Measurements from ENCODE around the gene EP400. TPM values are rescaled to one million over a fixed set of nuclear protein-coding genes. Genes with fewer than 3 reads are reported as not detected.
A peak's percentile ranks its signal among the peaks of the same experiment; 100 is the strongest.

Gene EP400
- total and polyA plus RNA-seq, 4 experiments from 2014 or later: 0.94 to 86.6 (median 43.8) TPM

- peaks cover 60 to 92% of the 10 kb centered on the region in 2 donors for H3K36me3 Mint-ChIP-seq
- Histone ChIP-seq H3K27ac (ENCODE audit: low read depth, low read length) (no peak overlapping the region), H3K4me3 (ENCODE audit: low read length in 2 of 2) (no peak overlapping the region), H3K4me1 (ENCODE audit: insufficient read depth, low read length) (no peaks in the 10 kb centered on the region), H3K27me3 (ENCODE audit: insufficient read depth, low read length) (no peaks in the 10 kb centered on the region), H3K9me3 (ENCODE audit: control insufficient read depth in 1 of 2, low read length in 2 of 2) (no peaks in the 10 kb centered on the region), H3K36me3 (ENCODE audit: insufficient read depth, low read length) (peaks cover 85% of the 10 kb centered on the region)
- intact Hi-C loops (cut with micrococcal nuclease): no loop called here
- H3K4me1 Mint-ChIP-seq: no peaks in the 10 kb centered on the region
- H3K27ac Mint-ChIP-seq: no peak overlapping the region
- CTCF ChIA-PET (ENCODE audit: partially characterized antibody): no interaction called here
- H3K27me3 Mint-ChIP-seq: no peaks in the 10 kb centered on the region
- H3K9me3 Mint-ChIP-seq: no peaks in the 10 kb centered on the region
- no peak overlapping the region for H3K4me3 Mint-ChIP-seq
- DNase-seq: no peak
- POLR2A ChIA-PET (ENCODE audit: partially characterized antibody): no interaction called here
These were observed 66.1 kb downstream of the EP400 start for GRCh38 chr12:132015686-132016430.

DNA sequence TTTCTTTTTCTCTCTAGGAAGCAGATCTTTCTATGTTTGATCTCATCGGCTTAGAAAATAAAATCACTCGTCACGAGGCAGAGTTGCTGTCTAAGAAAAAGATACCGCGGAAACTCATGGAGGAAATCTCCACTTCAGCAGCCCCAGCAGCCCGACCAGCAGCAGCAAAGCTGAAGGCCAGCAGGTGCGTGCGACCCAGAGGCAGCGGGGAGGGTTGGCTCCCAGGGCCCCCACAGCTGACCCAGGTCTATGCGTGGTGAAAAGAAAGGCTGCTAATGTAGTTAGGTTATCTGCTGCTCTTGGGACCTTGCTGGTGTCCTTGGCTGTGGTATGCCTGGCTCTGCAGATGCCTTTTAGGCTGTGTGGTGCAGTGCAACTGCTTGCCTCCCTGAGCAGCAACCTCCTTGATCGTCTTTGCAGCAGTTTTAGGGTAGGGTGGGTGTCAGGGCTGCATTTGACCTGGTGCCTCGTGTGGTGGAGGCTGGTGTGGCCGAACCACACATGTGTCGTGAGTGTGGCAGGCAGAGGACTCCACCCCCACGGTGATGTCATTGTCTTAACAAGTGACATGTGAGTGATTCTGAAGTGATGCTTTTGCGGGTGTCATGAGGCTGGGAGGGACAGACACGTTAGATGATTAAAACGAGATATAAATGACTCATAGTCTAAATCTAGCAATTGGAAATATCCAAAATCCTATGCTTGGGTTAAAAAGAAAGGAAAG, 68.6 kb downstream of the EP400 start:
- no peaks in the 10 kb centered on the region for H3K27me3 ChIP-seq (ENCODE audit: insufficient read depth, low read length)
- peak overlapping the region in 4 of 7 donors; percentile 29 to 76 (median 48) for H3K27ac Mint-ChIP-seq
- H3K36me3 Mint-ChIP-seq: peaks cover 59 to 85% of the 10 kb centered on the region in 2 donors
- peaks cover 65% of the 10 kb centered on the region for H3K36me3 ChIP-seq (ENCODE audit: insufficient read depth, low read length)
- H3K4me3 ChIP-seq (ENCODE audit: low read length in 2 of 2): no peak overlapping the region
- H3K4me3 Mint-ChIP-seq: no peak overlapping the region
- H3K27ac ChIP-seq (ENCODE audit: low read depth, low read length): no peak overlapping the region
- no peaks in the 10 kb centered on the region for H3K4me1 Mint-ChIP-seq
- ChIA-PET POLR2A (ENCODE audit: partially characterized antibody) (interaction anchor here (0.9 kb wide), 1 partner anchor 11 kb away, joined by 3 read pairs; no protein-coding TSS in a partner anchor), CTCF (ENCODE audit: partially characterized antibody) (no interaction called here)
- no peak for DNase-seq
- H3K9me3 Mint-ChIP-seq: no peaks in the 10 kb centered on the region
- H3K4me1 ChIP-seq (ENCODE audit: insufficient read depth, low read length): no peaks in the 10 kb centered on the region
- H3K9me3 ChIP-seq (ENCODE audit: control insufficient read depth in 1 of 2, low read length in 2 of 2): no peaks in the 10 kb centered on the region
- intact Hi-C loops (cut with micrococcal nuclease): no loop called here
- H3K27me3 Mint-ChIP-seq: no peaks in the 10 kb centered on the region

GRCh38 chr12:132019891-132020290, 70.1 kb downstream of the EP400 start:
- ChIA-PET CTCF (ENCODE audit: partially characterized antibody) (no interaction called here), POLR2A (ENCODE audit: partially characterized antibody) (no interaction called here)
- no peak for DNase-seq
- Mint-ChIP-seq H3K36me3 (peaks cover 57 to 86% of the 10 kb centered on the region in 2 donors), H3K9me3 (no peaks in the 10 kb centered on the region), H3K4me3 (no peak overlapping the region), H3K27me3 (no peaks in the 10 kb centered on the region), H3K27ac (no peak overlapping the region), H3K4me1 (no peaks in the 10 kb centered on the region)
- no peaks in the 10 kb centered on the region for H3K9me3 ChIP-seq (ENCODE audit: control insufficient read depth in 1 of 2, low read length in 2 of 2)
- no peak overlapping the region for H3K27ac ChIP-seq (ENCODE audit: low read depth, low read length)
- H3K4me3 ChIP-seq (ENCODE audit: low read length in 2 of 2): no peak overlapping the region
- no peaks in the 10 kb centered on the region for H3K27me3 ChIP-seq (ENCODE audit: insufficient read depth, low read length)
- intact Hi-C loops (cut with micrococcal nuclease): no loop called here
- peaks cover 62% of the 10 kb centered on the region for H3K36me3 ChIP-seq (ENCODE audit: insufficient read depth, low read length)
- H3K4me1 ChIP-seq (ENCODE audit: insufficient read depth, low read length): no peaks in the 10 kb centered on the region

- intact Hi-C loops (cut with micrococcal nuclease): no loop called here
- CTCF ChIA-PET (ENCODE audit: partially characterized antibody): no interaction called here
- H3K27ac Mint-ChIP-seq: peak overlapping the region in 1 of 7 donors; percentile 58
These were observed 70.5 kb downstream of the EP400 start for GRCh38 chr12:132020292-132020691.

DNA sequence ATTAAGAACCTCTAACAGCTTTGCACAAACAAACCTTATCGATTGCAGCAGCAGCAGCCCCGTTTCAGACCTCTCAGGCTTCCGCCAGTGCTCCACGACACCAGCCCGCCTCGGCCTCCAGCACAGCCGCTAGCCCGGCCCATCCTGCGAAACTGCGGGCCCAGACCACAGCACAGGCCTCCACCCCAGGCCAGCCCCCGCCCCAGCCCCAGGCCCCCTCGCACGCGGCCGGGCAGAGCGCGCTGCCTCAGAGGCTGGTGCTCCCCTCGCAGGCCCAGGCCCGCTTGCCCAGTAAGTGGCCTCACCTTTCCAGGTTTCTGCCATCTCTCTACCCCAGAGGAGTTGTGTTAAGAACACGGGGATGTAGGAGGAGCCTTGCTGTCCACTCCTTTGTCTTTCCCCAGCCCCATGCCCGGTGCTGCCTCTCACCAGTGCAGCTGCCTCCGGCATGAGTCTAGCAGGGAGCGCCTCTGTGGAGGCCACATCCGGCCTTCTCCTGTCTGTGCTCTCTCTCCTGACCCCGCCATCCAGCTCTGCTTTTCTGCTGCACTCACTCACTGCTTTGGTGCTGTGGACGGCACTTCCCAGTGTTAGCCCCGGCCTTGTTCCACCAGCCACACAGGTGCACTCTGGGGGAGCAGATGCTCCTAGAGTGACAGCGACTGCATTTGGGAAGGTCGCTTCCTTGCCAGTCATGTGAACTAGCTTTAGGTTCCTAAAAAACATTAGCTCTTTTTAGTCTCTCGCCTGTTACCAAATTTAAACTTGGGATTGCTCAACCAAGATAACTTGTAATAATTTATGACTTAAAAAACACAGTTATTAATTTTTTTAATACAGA, 71.5 kb downstream of the EP400 start:
- POLR2A ChIA-PET (ENCODE audit: partially characterized antibody): no interaction called here
- Mint-ChIP-seq H3K27me3 (no peaks in the 10 kb centered on the region), H3K27ac (no peak overlapping the region), H3K36me3 (peaks cover 57 to 86% of the 10 kb centered on the region in 2 donors), H3K9me3 (no peaks in the 10 kb centered on the region), H3K4me3 (peak overlapping the region in 1 of 8 donors; percentile 25), H3K4me1 (no peaks in the 10 kb centered on the region)
- Histone ChIP-seq H3K36me3 (ENCODE audit: insufficient read depth, low read length) (peaks cover 69% of the 10 kb centered on the region), H3K9me3 (ENCODE audit: control insufficient read depth in 1 of 2, low read length in 2 of 2) (no peaks in the 10 kb centered on the region), H3K27ac (ENCODE audit: low read depth, low read length) (no peak overlapping the region), H3K4me3 (ENCODE audit: low read length in 2 of 2) (no peak overlapping the region), H3K27me3 (ENCODE audit: insufficient read depth, low read length) (no peaks in the 10 kb centered on the region), H3K4me1 (ENCODE audit: insufficient read depth, low read length) (no peaks in the 10 kb centered on the region)
- no peak for DNase-seq
- intact Hi-C loops (cut with micrococcal nuclease): no loop called here
- CTCF ChIA-PET (ENCODE audit: partially characterized antibody): no interaction called here

More at GRCh38 chr12:132020292-132020691, 70.5 kb downstream of the EP400 start:
- peaks cover 57 to 86% of the 10 kb centered on the region in 2 donors for H3K36me3 Mint-ChIP-seq
- Histone ChIP-seq H3K27me3 (ENCODE audit: insufficient read depth, low read length) (no peaks in the 10 kb centered on the region), H3K36me3 (ENCODE audit: insufficient read depth, low read length) (peaks cover 62% of the 10 kb centered on the region), H3K27ac (ENCODE audit: low read depth, low read length) (no peak overlapping the region), H3K4me1 (ENCODE audit: insufficient read depth, low read length) (no peaks in the 10 kb centered on the region), H3K9me3 (ENCODE audit: control insufficient read depth in 1 of 2, low read length in 2 of 2) (no peaks in the 10 kb centered on the region), H3K4me3 (ENCODE audit: low read length in 2 of 2) (no peak overlapping the region)
- no peak for DNase-seq
- H3K4me3 Mint-ChIP-seq: no peak overlapping the region
- H3K4me1 Mint-ChIP-seq: no peaks in the 10 kb centered on the region
- no peaks in the 10 kb centered on the region for H3K27me3 Mint-ChIP-seq
- no peaks in the 10 kb centered on the region for H3K9me3 Mint-ChIP-seq
- POLR2A ChIA-PET (ENCODE audit: partially characterized antibody): no interaction called here

- intact Hi-C loops (cut with micrococcal nuclease): no loop called here
- Histone ChIP-seq H3K27ac (ENCODE audit: low read depth, low read length) (no peak overlapping the region), H3K4me1 (ENCODE audit: insufficient read depth, low read length) (no peaks in the 10 kb centered on the region), H3K9me3 (ENCODE audit: control insufficient read depth in 1 of 2, low read length in 2 of 2) (no peaks in the 10 kb centered on the region), H3K4me3 (ENCODE audit: low read length in 2 of 2) (no peak overlapping the region), H3K36me3 (ENCODE audit: insufficient read depth, low read length) (peaks cover 72% of the 10 kb centered on the region), H3K27me3 (ENCODE audit: insufficient read depth, low read length) (no peaks in the 10 kb centered on the region)
- Mint-ChIP-seq H3K9me3 (no peaks in the 10 kb centered on the region), H3K36me3 (peaks cover 55 to 88% of the 10 kb centered on the region in 2 donors), H3K4me1 (no peaks in the 10 kb centered on the region), H3K27ac (peak overlapping the region in 1 of 7 donors; percentile 2), H3K4me3 (no peak overlapping the region), H3K27me3 (no peaks in the 10 kb centered on the region)
- CTCF ChIA-PET (ENCODE audit: partially characterized antibody): no interaction called here
- no peak for DNase-seq
- POLR2A ChIA-PET (ENCODE audit: partially characterized antibody): no interaction called here
These were observed 72.2 kb downstream of the EP400 start for GRCh38 chr12:132021965-132022364.

DNA sequence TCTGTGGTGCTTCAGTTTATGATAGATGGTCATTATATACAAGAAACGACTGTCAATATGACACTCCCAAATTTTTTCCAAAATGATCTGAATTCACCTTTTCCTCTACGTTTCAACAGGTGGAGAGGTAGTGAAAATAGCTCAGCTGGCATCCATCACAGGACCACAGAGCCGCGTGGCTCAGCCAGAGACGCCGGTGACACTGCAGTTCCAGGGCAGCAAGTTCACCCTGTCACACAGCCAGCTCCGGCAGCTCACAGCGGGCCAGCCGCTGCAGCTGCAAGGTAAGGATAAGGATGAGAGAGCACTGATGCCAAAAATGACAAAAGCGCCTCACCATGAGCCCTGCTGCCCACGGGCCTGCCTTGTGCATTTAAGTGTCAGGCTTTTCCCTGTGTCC, 73.9 kb downstream of the EP400 start:
- intact Hi-C loops (cut with micrococcal nuclease): no loop called here
- no peak overlapping the region for H3K27ac Mint-ChIP-seq
- POLR2A ChIA-PET (ENCODE audit: partially characterized antibody): no interaction called here
- Histone ChIP-seq H3K4me1 (ENCODE audit: insufficient read depth, low read length) (no peaks in the 10 kb centered on the region), H3K9me3 (ENCODE audit: control insufficient read depth in 1 of 2, low read length in 2 of 2) (no peaks in the 10 kb centered on the region), H3K36me3 (ENCODE audit: insufficient read depth, low read length) (peaks cover 71% of the 10 kb centered on the region), H3K27me3 (ENCODE audit: insufficient read depth, low read length) (no peaks in the 10 kb centered on the region), H3K27ac (ENCODE audit: low read depth, low read length) (no peak overlapping the region), H3K4me3 (ENCODE audit: low read length in 2 of 2) (no peak overlapping the region)
- no peaks in the 10 kb centered on the region for H3K4me1 Mint-ChIP-seq
- DNase-seq: no peak
- no peak overlapping the region for H3K4me3 Mint-ChIP-seq
- H3K9me3 Mint-ChIP-seq: no peaks in the 10 kb centered on the region
- peaks cover 56 to 88% of the 10 kb centered on the region in 2 donors for H3K36me3 Mint-ChIP-seq
- no peaks in the 10 kb centered on the region for H3K27me3 Mint-ChIP-seq
- CTCF ChIA-PET (ENCODE audit: partially characterized antibody): no interaction called here

All from CD4-positive, alpha-beta memory T cell (primary cell).